ENCODE data around the gene GALNT10.

The GALNT10 gene

GRCh38 chr5:154445422-154446194 lies 255.1 kb downstream of the GALNT10 start, which contains the start of gene SAP30L:
Gene SAP30L, plus strand, starts transcription at chr5:154445997. Its CDS starts 608 bp downstream, at chr5:154446605.
- DNase-seq, result peak; percentile 95
- peak; percentile 97 for ATAC-seq

DNA sequence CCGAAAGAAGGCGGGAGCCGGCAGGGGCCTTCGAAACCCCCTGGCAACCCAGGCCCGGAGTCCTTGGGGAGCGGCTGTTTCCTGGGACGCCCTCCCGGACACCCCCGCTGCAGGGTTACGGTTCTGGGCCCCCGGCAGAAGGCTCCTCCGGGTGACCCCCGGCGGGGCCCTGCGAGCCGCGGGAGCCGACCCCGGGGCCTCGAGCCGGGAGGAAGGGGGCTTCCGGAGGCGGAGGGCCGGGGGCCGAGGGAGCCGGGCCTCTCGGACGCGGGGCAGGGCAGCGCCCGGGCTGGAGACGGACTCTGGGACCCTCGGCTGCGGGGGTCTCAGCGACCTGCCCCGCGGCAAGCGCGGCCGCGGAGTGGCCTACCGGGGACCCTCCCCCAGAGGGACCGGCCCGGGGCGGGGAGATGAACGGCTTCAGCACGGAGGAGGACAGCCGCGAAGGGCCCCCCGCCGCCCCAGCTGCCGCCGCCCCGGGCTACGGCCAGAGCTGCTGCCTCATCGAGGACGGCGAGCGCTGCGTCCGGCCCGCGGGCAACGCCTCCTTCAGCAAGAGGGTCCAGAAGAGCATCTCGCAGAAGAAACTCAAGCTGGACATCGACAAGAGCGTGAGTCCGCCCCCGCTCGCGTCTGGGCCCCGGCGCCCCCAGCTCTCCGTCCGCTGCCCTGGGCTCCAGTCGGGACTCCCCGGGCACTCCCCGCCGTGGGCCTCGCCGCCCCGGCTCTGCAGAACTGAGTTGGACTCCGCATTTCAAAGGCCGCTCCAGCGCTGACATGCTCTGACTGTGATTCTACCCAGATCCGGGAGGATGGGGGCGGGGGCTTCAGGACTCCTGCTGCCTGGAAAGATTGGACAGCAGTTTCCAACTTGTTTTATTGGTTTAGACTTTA lies 255.9 kb downstream of the GALNT10 start:
- no peak for ATAC-seq
- DNase-seq, result peak; percentile 46

GRCh38 chr5:154447089-154447725 lies 256.7 kb downstream of the GALNT10 start:
- ATAC-seq (no peak), DNase-seq (no peak)

GRCh38 chr5:154449786-154450185 lies 259.3 kb downstream of the GALNT10 start:
- no peak for ATAC-seq
- no peak for DNase-seq

GRCh38 chr5:154451957-154452356 lies 261.4 kb downstream of the GALNT10 start:
- no peak for DNase-seq

GRCh38 chr5:154455585-154455984 lies 265.1 kb downstream of the GALNT10 start:
- ATAC-seq (no peak), DNase-seq (no peak)

More at GRCh38 chr5:154451957-154452356, 261.4 kb downstream of the GALNT10 start:
- ATAC-seq, result no peak

DNA sequence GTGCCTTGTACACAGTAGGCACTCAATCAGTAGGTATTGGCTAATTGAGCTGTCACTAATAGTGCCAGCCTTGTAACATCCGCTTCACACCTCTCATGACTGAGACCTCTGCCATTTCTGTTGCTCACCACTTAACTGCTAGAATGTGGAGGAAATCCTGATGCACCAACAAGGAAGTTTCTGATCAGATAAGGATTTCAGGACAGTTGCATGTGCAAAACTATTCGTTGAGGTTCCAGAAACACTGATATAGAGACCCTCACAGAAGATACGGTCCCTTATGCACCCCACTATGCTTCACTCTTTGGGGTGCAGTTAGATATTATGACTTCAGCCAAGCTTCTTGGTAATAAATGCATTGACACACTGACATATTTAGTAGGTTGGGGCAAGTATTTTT lies 266.0 kb downstream of the GALNT10 start:
- no peak for DNase-seq
- no peak for ATAC-seq

GRCh38 chr5:154459015-154459414 lies 268.5 kb downstream of the GALNT10 start:
- ATAC-seq, result no peak
- DNase-seq, result no peak

GRCh38 chr5:154460172-154460571 lies 269.6 kb downstream of the GALNT10 start:
- ATAC-seq, result no peak
- DNase-seq, result no peak

DNA sequence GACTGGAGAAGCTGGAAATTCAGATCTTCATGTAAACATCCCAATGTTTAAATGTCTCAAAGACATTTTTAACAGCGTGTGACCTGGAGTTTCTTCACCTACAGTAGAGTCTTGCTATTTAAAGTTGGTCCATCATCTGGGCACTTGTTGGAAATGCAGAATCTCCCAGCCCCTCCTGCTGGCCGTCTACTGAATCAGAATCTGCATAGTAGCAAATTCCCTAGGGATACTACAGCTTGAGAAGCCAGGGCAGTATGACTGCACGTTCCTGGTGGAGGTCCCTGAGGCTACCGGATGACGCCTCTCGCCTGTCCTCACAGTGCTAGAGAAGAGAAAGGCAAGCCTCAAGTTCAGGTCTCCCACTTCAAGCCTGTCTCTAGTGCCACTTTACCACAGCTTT lies 271.0 kb downstream of the GALNT10 start:
- ATAC-seq (no peak), DNase-seq (no peak)

DNA sequence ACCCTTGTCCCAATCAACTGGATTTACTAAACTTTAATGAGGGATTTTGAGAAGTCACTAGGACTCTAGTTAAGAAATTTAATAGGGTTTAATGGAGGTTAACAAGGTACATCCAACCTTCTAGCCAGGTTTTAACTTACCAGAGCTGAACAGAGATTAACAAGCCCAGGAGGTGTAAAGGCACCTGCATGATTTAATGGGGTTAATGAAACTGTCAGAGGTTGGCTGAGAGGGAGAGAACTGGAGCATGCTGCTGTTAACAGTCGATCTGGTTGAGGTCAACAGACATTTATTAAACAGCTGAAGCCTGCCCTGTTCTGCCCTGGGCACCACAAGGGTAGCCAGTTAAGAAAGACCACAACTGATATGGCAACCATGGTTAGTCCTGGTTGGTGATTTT lies 273.9 kb downstream of the GALNT10 start:
- DNase-seq (no peak), ATAC-seq (no peak)

- ATAC-seq, result no peak
- DNase-seq, result no peak
Measured at GRCh38 chr5:154465169-154465568, 274.6 kb downstream of the GALNT10 start.

GRCh38 chr5:154466147-154466546 lies 275.6 kb downstream of the GALNT10 start:
- DNase-seq, result no peak
- ATAC-seq, result no peak

DNA sequence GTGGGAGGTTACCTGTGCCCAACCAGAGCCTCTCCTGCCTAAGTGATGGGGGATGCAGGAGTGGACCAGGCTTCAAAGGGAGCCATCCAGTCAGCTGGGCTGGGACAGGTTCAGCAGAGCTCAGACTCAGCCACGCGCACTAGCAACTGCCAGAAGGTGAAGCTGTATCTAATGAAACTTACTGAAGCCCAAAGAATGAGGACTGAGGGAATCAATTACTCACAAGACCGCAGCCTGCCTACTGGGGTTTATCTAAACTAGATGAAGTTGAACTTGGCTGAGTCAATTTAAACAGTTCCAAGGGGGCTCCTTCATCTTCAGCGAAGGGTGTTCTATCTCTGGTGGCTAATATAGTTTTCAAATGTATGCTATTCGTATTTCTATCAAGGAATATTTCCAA lies 276.1 kb downstream of the GALNT10 start:
- ATAC-seq, result no peak
- DNase-seq, result no peak

DNA sequence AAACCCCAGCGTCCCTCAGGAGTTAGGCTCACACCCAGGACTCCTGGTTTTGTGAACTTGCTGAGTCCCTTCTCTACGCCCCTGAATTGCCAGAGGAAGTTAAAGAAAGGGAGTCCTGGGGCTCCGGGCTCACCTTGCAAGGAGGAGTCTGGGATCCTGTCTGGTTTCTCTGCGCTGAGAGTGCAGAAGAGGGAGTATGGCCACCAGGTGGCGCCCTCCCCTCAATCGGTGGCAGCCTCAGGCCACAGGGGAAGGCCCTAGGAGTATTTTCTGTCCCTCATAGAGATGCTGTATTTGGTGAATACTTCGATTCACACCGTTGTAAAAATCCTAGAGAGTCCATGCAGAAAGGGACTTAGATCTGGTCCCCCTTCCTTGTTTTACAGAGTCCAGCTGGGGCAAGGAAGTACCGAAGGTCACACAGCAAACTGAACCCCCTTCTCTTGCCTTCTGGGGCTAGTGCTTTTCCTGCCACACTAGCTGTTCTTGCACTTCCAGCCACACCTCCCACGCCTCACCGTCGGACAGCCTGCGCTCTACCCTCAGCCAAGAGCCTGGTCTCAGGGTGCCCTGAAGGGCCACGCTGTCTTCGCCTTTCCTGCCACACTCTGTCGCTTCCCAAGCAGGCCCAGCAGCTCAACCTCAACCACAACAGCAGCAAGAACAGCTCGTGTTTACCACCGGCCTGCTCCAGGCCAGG lies 277.3 kb downstream of the GALNT10 start:
- ATAC-seq (peak; percentile 92), DNase-seq (peak; percentile 85)

DNA sequence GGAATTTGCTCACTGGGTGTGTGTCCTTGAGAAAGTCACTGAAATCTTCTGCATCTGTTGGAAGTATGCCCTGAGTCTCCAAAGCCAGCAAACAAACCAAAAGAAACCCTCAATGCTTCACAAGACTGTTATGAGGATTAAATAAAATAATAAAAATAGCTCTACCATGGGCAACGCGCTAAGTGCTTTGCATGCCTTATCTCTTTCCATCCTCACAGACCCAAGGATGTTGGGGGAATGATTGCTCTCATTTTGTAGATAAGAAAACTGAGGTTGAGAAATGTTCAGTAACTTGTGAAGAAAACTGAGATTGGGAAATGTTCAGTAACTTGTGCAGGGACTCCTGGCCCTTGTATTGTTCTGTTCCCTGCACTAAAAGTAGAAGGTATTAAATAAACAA lies 279.6 kb downstream of the GALNT10 start:
- no peak for DNase-seq
- ATAC-seq, result no peak

Measured in stimulated activated naive CD8-positive, alpha-beta T cell treated with anti-CD3 and anti-CD28 coated beads, Interleukin-15, Interleukin-2, amounts not matched to agents 100 U/mL and 50 U/mL, for 24 hours (primary cell).